Activated CD4-positive, alpha-beta T cell treated with anti-CD3 and anti-CD28 coated beads, Interleukin-2, Interleukin-6, amounts not matched to agents 100 ng/mL and 50 ng/mL, durations not matched to agents 16 hours and 8 hours (primary cell): ENCODE results near the gene GAREM1.
"Not testable (repeated sequence)": the region's sequence is repeated elsewhere in the genome, so short reads cannot be mapped to it uniquely, and the experiment has no call there.

Experiments used
- DNase-seq: peaks from one replicate; pipeline ENCODE4 v3.0.0-alpha.2; 2020

The GAREM1 gene

DNA sequence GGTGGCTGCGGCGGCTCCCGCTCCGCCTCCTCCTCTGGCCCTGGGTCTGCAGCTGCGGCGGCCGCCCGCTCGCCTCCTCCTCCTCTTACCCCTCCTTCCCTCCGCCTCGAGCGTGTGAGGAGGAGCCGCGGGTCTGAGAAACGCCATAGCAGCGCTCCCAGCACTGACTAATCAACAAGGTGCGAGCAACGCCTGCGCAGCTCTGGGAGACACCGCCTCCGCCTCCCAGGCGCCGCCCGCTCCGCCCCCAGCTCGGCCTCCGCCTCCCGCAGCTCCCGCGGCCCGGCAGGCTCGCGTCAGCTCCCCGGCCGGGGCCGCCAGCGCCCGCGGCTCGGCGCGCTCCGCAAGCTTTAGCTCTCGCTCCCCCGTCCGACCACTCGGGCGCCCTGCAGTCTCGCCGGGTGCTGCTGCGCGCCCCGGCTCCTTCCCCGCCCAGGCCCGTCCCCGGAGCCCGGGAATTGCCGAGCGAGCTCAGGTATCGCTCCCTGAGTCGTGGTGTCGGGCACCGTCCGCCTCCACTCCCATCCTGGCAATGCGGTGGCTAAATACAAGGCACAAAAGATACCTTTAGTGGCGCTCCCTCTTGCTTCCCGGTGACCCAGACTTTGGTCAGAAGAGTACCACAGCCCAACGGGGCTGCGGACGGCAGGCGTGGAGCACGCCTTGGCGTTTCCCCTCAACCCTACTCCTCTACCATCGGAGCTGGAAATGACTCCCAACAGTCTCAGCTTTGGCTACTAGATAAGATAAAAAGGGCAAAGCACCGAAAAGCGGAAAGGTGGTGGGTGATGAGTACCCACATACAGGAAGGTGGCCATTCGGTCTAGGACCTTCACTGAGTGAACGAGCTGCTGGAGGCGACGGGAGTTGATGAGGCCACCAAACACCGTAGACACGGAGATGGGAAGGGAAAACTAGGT, at the start of gene GAREM1:
GAREM1 (minus strand) TSS at position 169 of the 920 bp plus-strand sequence. CDS start 454 bp downstream, outside the sequence.
- peak; percentile 90 for DNase-seq

DNA sequence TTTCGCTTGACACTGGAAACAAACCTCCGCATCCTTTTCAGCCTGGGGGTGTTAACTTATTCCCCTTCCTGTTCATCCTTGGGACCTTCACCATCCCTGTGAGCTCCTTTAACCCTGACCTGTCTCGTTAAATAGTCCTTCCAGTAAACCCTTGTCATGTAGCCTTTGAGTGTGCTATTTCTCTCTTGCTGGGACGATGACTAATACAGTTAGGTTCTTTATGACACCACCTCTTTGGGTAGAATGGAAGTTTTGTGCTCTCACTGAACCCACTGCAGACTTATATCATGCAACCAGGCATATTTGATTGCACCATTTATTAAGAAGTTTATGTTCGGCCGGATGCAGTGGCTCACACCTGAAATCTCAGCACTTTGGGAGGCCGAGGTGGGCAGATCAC, 40.5 kb upstream of the GAREM1 start:
- peak; percentile 58 for DNase-seq

- DNase-seq: no peak
These were observed 38.4 kb upstream of the GAREM1 start for GRCh38 chr18:32509111-32509510.

DNA sequence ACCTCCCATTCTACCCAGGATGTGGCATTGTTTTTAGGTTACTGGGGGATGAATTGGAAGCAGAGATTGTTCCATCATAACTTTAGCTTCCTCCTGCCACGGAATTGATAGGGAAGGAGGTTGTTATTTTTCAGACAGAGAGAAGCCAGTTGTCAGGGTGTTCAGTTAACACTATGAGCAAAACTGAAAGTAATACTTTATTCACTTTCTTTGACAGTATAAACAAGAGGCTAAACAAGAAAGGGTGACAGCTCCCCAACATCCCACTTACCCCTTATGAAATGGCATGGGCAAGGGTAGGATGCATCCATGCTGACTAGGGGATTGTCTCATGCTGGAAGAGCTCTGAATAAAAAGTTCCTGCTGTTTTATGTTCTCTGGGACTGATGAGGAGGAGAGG, 36.4 kb upstream of the GAREM1 start:
- DNase-seq: peak; percentile 19

- no peak for DNase-seq
These were observed 31.3 kb upstream of the GAREM1 start for GRCh38 chr18:32502014-32502413.

DNA sequence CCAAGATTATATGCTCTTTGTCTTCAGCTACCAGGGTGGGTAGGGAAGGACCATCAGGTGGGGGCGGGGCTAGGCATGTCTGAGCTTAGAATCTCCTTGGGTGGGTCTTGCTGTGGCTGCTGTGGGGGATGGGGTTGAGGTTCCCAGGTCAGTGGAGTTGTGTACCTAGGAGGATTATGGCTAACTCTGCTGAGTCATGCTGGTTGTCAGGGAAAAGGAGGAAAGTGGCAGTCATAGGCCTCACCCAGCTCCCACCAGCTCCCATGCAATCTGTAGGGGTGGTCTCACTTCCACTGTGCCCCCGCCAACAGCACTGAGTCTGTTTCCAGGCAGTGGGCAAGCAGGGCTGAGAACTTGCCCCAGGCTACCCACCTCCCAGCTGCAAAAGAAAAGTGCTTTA, 30.6 kb upstream of the GAREM1 start:
- not testable (repeated sequence) for DNase-seq

DNA sequence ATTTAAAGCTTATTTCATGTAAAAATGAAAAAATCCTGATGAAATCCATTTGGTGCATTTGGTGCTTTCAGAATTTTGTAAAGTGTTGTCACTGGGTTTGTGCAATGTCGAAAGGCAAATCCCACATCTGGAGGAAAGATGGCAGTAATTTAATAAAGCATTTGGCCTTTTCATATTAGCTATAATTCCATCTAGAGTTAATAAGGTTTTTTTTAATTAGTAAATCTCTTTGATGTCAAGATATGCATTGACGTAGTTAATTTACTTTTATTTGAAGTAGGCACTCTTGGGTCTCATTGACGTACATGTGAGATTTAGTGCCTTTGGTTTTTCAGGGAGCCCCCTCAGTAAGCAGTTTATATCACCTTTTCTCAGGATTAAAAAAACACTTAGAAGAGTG, 12.3 kb upstream of the GAREM1 start:
- DNase-seq: no peak

DNA sequence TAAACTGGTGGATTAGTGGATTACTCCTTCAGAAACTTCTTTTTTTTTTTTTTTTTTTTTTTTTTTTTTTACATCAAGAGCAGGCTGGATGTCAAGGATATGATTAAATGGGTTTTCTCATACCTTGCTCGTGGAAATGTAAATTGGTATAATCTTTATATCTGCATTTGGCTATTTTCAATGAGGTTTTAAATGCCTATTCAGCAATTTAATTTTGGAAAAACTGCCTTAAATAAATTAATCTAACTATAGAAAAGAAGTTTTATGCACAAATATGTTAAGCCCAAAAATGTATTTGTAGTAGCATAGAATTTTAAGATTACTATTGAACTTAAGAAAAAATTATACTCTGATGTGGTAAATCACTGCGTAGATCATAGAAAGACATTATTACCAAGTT, 11.4 kb upstream of the GAREM1 start:
- DNase-seq: no peak

- DNase-seq: no peak
These were observed 9.9 kb upstream of the GAREM1 start for GRCh38 chr18:32480581-32480980.

DNA sequence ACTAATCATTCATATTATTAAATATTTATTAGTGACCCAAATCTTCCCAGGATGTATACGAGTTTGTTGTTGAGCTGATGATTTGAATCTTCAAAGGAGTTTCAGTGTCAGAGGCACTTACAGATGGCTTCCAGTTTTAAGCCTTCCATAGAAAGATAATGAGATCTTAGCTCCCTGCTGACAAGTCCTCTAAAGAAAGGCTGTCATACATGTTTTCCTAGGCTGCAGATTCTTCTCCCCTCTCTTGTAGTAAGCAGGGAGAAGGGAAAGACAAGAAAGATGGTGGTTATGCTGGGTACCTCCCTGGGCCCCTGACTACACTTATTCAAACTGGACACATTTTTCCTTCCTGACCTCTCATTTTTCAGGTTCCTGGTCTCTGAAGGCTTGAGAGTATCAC, 8.1 kb upstream of the GAREM1 start:
- no peak for DNase-seq

- no peak for DNase-seq
These were observed 7.6 kb upstream of the GAREM1 start for GRCh38 chr18:32478317-32478716.

GRCh38 chr18:32476106-32476505, 5.4 kb upstream of the GAREM1 start:
- no peak for DNase-seq

DNA sequence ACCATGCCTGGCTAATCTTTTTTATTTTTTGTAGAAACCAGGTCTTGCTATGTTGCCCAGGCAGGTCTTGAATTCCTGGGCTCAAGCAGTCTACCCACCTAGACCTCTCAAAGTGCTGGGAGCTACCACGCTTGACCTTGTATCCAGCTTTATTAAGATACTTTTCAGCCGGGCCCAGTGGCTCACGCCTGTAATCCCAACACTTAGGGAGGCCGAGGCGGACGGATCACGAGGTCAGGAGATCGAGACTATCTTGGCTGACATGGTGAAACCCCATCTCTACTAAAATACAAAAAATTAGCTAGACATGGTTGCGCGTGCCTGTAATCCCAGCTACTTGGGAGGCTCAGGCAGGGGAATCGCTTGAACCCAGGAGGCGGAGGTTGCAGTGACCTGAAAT, 4.4 kb upstream of the GAREM1 start:
- not testable (repeated sequence) for DNase-seq

- DNase-seq: no peak
These were observed 2.6 kb upstream of the GAREM1 start for GRCh38 chr18:32473325-32473724.

- no peak for DNase-seq
These were observed 2.2 kb upstream of the GAREM1 start for GRCh38 chr18:32472841-32473240.

- DNase-seq: no peak
These were observed 295 bp downstream of the GAREM1 start for GRCh38 chr18:32470460-32470713.

DNA sequence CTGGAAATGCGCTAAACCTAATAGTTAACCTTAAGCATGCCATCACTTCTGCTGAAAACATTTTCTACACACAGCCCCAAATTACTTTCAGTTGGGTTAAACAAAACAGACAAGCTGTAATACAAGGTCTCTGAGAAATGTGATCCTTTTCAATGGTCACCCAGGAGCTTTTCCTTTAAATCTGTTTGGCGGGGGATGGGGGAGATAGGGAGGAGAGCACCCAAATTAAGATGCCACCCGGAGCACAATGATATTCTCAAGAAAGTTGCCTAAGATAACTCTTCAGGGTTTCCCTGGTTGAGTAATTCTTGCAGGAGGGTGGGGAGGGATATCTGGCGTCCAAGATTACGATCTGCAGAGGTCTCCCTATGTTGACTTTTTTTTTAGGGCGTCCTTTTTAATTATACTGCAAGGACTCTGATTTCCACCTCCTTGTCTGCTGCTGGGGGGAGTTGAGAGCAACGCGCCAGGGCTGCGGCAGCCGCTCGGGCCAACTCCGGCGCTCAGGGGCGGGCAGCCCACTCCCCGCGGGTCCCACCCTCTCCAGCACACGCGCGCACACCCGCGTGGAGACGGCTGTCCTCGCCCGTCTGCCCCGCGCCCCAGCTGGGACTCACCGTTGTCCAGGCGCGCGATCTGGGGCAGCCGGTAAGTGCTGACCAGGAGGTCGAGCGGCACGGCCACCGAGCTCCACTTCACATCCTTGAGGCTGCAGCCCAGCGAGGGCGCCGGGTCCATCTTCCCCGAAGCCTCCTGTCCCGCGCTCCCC, 807 bp downstream of the GAREM1 start:
- no peak for DNase-seq

DNA sequence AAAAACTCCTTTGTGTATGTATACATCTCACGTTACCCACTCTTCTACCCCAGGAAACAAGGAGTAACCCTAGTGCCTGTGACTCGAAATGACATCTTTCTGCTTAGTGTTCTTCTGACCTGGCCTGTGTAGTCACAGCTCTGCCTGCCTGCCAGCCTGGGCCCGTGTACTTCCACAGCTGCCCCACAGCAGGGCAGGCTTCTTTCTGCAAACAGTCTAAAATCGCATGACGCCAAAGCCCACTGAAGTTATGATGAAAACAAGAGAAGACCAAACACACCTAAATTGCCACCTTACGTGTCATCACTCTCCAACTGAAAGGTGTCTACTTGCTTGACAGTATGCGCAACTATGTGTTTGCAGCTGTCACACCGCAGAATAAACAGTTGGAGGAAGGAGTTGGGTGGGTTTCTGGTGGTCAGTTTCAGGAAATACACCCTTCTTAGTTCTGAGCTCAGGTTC, 1.5 kb downstream of the GAREM1 start:
- peak; percentile 11 for DNase-seq

- no peak for DNase-seq
These were observed 2.4 kb downstream of the GAREM1 start for GRCh38 chr18:32468147-32468845.

DNA sequence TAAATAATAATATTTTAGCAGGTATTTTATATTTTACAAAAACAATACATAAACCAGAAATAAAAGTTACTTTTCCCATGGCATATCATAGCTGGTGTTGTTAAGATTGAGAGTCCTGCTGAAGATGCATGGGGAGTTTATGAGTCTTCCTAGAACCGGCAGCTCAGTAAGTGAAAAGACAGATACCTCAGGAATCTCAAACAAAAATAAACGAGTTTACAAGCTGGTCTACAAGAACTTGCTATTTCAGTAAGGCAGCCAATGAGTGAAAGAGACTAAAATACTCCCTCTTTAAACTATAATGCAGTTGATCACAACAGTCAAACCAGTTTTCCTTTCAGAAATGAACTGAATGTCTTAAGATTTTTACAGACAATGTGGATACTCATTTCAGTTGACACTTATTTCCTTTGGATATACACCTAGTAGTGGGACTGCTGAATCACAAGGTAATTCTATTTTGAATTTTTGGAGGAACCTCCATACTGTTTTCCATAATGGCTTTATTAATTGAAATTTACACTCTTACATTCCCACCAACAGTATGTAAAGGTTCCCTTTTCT, 8.9 kb downstream of the GAREM1 start:
- DNase-seq: no peak

- DNase-seq: no peak
These were observed 10.4 kb downstream of the GAREM1 start for GRCh38 chr18:32460171-32460731.

GRCh38 chr18:32459361-32460101, 11.2 kb downstream of the GAREM1 start:
- DNase-seq: no peak
